ENCODE results near the gene PPM1H.

PPM1H gene

GRCh38 chr12:62963486-62964041 lies 28.6 kb upstream of the PPM1H start:
- H3K9me3 ChIP-seq (ENCODE audit: insufficient read depth, low read depth, low read length), result no peaks in the 10 kb centered on the region
- H3F3A ChIP-seq (ENCODE audit: low read depth), result no peaks in the 10 kb centered on the region
- H3K9me2 ChIP-seq (replicated peaks; ENCODE audit: low read depth, low read length), result no peaks in the 10 kb centered on the region
- H2AFZ ChIP-seq (ENCODE audit: low read length), result no peak overlapping the region
- no peaks in the 10 kb centered on the region for H3K36me3 ChIP-seq (ENCODE audit: insufficient read depth, low read length)
- peaks cover 4% of the 10 kb centered on the region for H3K4me1 ChIP-seq (ENCODE audit: insufficient read depth, low read length, poor library complexity, severe bottlenecking)
- no peak overlapping the region for H3K4me3 ChIP-seq (ENCODE audit: low read length, poor library complexity, severe bottlenecking)
- TF ChIP-seq EZH2phosphoT487 (IDR thresholded peaks at IDR 0.05; ENCODE audit: borderline replicate concordance) (no peak), CTCF (conservative IDR thresholded peaks at IDR 0.05; ENCODE audit: low read length) (no peak)
- no peaks in the 10 kb centered on the region for H3K27me3 ChIP-seq (ENCODE audit: insufficient read depth, low read length, poor library complexity, severe bottlenecking)
- H3K9ac ChIP-seq (ENCODE audit: low read depth, low read length, poor library complexity, severe bottlenecking), result no peak overlapping the region
- H4K20me1 ChIP-seq (ENCODE audit: insufficient read depth, low read length, poor library complexity, severe bottlenecking), result no peaks in the 10 kb centered on the region
- no peaks in the 10 kb centered on the region for H3K79me2 ChIP-seq (ENCODE audit: insufficient read depth, low read length)
- H3K4me2 ChIP-seq (ENCODE audit: low read depth, low read length, poor library complexity, severe bottlenecking), result no peak overlapping the region

DNA sequence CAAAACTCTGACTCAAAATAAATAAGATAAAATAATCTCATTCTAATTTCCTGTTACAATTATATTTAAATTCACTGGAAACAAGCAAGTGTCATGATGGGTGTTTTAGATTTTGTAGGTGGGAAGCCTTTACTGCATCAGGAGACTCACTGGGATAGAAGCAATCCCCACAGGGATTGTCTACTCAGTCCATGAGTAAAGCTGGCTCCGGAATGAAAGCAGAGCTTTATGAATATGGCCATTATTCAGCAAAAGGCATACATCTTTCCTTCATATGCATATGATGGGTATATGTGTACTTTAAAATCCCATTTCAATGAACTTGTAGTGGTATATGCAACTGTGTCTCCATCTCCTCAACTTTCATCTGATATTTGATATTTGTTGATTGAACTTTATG lies 25.4 kb upstream of the PPM1H start:
- Histone ChIP-seq H3K27me3 (ENCODE audit: insufficient read depth, low read length, poor library complexity, severe bottlenecking) (no peaks in the 10 kb centered on the region), H3K4me2 (ENCODE audit: low read depth, low read length, poor library complexity, severe bottlenecking) (no peak overlapping the region)
- TF ChIP-seq CTCF (conservative IDR thresholded peaks at IDR 0.05; ENCODE audit: low read length), result no peak
- no peak for TF ChIP-seq EZH2phosphoT487 (IDR thresholded peaks at IDR 0.05; ENCODE audit: borderline replicate concordance)

GRCh38 chr12:62959745-62960144 lies 24.8 kb upstream of the PPM1H start:
- Histone ChIP-seq H4K20me1 (ENCODE audit: insufficient read depth, low read length, poor library complexity, severe bottlenecking) (no peaks in the 10 kb centered on the region), H3K9ac (ENCODE audit: low read depth, low read length, poor library complexity, severe bottlenecking) (no peak overlapping the region), H3K4me2 (ENCODE audit: low read depth, low read length, poor library complexity, severe bottlenecking) (no peak overlapping the region), H3K27me3 (ENCODE audit: insufficient read depth, low read length, poor library complexity, severe bottlenecking) (no peaks in the 10 kb centered on the region), H3K4me1 (ENCODE audit: insufficient read depth, low read length, poor library complexity, severe bottlenecking) (peaks cover 6% of the 10 kb centered on the region), H3F3A (ENCODE audit: low read depth) (no peaks in the 10 kb centered on the region), H3K79me2 (ENCODE audit: insufficient read depth, low read length) (no peaks in the 10 kb centered on the region), H3K36me3 (ENCODE audit: insufficient read depth, low read length) (no peaks in the 10 kb centered on the region), H3K4me3 (ENCODE audit: low read length, poor library complexity, severe bottlenecking) (no peak overlapping the region), H3K9me2 (replicated peaks; ENCODE audit: low read depth, low read length) (no peaks in the 10 kb centered on the region), H2AFZ (ENCODE audit: low read length) (no peak overlapping the region), H3K9me3 (ENCODE audit: insufficient read depth, low read depth, low read length) (no peaks in the 10 kb centered on the region)
- no peak for TF ChIP-seq EZH2phosphoT487 (IDR thresholded peaks at IDR 0.05; ENCODE audit: borderline replicate concordance)

More for the DNA sequence above, 25.4 kb upstream of the PPM1H start:
- Histone ChIP-seq H2AFZ (ENCODE audit: low read length) (no peak overlapping the region), H3K9me3 (ENCODE audit: insufficient read depth, low read depth, low read length) (no peaks in the 10 kb centered on the region), H3K9ac (ENCODE audit: low read depth, low read length, poor library complexity, severe bottlenecking) (no peak overlapping the region), H3K9me2 (replicated peaks; ENCODE audit: low read depth, low read length) (no peaks in the 10 kb centered on the region), H3K4me1 (ENCODE audit: insufficient read depth, low read length, poor library complexity, severe bottlenecking) (peaks cover 6% of the 10 kb centered on the region), H3K79me2 (ENCODE audit: insufficient read depth, low read length) (no peaks in the 10 kb centered on the region), H3F3A (ENCODE audit: low read depth) (no peaks in the 10 kb centered on the region), H3K36me3 (ENCODE audit: insufficient read depth, low read length) (no peaks in the 10 kb centered on the region), H4K20me1 (ENCODE audit: insufficient read depth, low read length, poor library complexity, severe bottlenecking) (no peaks in the 10 kb centered on the region), H3K4me3 (ENCODE audit: low read length, poor library complexity, severe bottlenecking) (no peak overlapping the region)

Measured in Loucy (cell line).